Astrocyte of the spinal cord (primary cell): Measurements from ENCODE around the gene UBL7.

Experiments used
- DNase-seq: peaks from one replicate; pipeline ENCODE4 v3.0.0; 2011; ENCODE audit warnings: low read depth, low spot score
- H3K4me3 ChIP-seq: 2 replicates; pipeline ENCODE4 v1.5.1; 2011; ENCODE audit warnings: low read depth, mild to moderate bottlenecking, low read length, moderate library complexity
- CTCF ChIP-seq: IDR thresholded peaks from 2 replicates; pipeline ENCODE4 v1.5.1; 2012; ENCODE audit warnings: low read depth, mild to moderate bottlenecking, low read length, inconsistent platforms
- in situ Hi-C: cut with HindIII; loops from 2 replicates; pipeline ENCODE4 v1.10.0; 2017; ENCODE audit warnings: low sequenced_read_pairs

The UBL7 gene

GRCh38 chr15:74460871-74461846 lies at the start of gene UBL7:
TSS of gene UBL7 (minus strand) at chr15:74461160. CDS start at chr15:74458867, 2,293 bp downstream.
- in situ Hi-C loops: no loop called here
- peak; percentile 97 for DNase-seq
- H3K4me3 ChIP-seq: peak within 1 kb of the TSS; percentile 71
- TF ChIP-seq CTCF: peak; percentile 18

- H3K4me3 ChIP-seq: no peak overlapping the region
- in situ Hi-C loops: no loop called here
- no peak for TF ChIP-seq CTCF
- DNase-seq: no peak
Observed at GRCh38 chr15:74506515-74506840, 45.5 kb upstream of the UBL7 start.

GRCh38 chr15:74505837-74506514 lies 45.0 kb upstream of the UBL7 start:
- no peak overlapping the region for H3K4me3 ChIP-seq
- no peak for DNase-seq
- TF ChIP-seq CTCF: no peak
- in situ Hi-C loops: no loop called here

GRCh38 chr15:74504836-74505235 lies 43.9 kb upstream of the UBL7 start:
- no peak for DNase-seq
- in situ Hi-C loops: no loop called here
- no peak for TF ChIP-seq CTCF
- H3K4me3 ChIP-seq: no peak overlapping the region

GRCh38 chr15:74504418-74504817 lies 43.5 kb upstream of the UBL7 start:
- no peak for DNase-seq
- H3K4me3 ChIP-seq: no peak overlapping the region
- no peak for TF ChIP-seq CTCF
- in situ Hi-C loops: no loop called here

- no peak for DNase-seq
- in situ Hi-C loops: no loop called here
- peak; percentile 12 for TF ChIP-seq CTCF
- no peak overlapping the region for H3K4me3 ChIP-seq
Observed at GRCh38 chr15:74502301-74502700, 41.3 kb upstream of the UBL7 start.
